T-cell (primary cell): ENCODE results near the gene COL10A1. TPM values are rescaled to one million over a fixed set of nuclear protein-coding genes. Genes with fewer than 3 reads are reported as not detected.

Experiments
- ATAC-seq, 4 experiments: fragments of 200-7000 bp in 3 of 4; fragments of 150-1000 bp in 1 of 4; cut with Tn5 transposase; replicated peaks in 1 of 4; 1 replicate in 3 of 4; 2 replicates in 1 of 4; pipeline ENCODE4 v1.10.0; 2021; ENCODE audit warnings: moderate library complexity in 3 of 4, mild to moderate bottlenecking in 2 of 4, moderate number of reproducible peaks in 1 of 4
- CTCF ChIA-PET, 2 donors: fragments of 300-600 bp; sonication (Branson Sonifier 250); formaldehyde crosslinking; loops; one replicate each; lab custom pipeline; 2022; ENCODE audit warnings: antibody characterized with exemption in 2 of 2; lab: Charles Lee
- POLR2A ChIA-PET, 2 donors: fragments of 300-600 bp; sonication (Branson Sonifier 250); formaldehyde crosslinking; loops; one replicate each; lab custom pipeline; 2022; ENCODE audit warnings: antibody characterized with exemption in 2 of 2; lab: Charles Lee
- DNase-seq, 35 experiments: peaks; one replicate each; pipeline versions ENCODE4 v3.0.0 to v3.0.0-alpha.2; 2013 to 2023
- H3K27ac ChIP-seq: one replicate; pipeline ENCODE4 v1.5.1; 2013; ENCODE audit warnings: low read length
- H3K27me3 ChIP-seq, 2 experiments: replicated peaks in 1 of 2; 1 replicate in 1 of 2; 2 replicates in 1 of 2; pipeline versions ENCODE4 v1.6.1 to v1.7.0; 2013; ENCODE audit warnings: low read length in 1 of 2, mixed read lengths in 1 of 2; ENCODE audit not compliant: control insufficient read depth in 2 of 2, insufficient read depth in 2 of 2; ENCODE audit errors: extremely low read depth in 1 of 2
- H3K36me3 ChIP-seq, 2 donors: 1 replicate in 1 of 2; 2 replicates in 1 of 2; pipeline versions ENCODE4 v1.6.1 to v1.7.0; 2013; ENCODE audit warnings: low read length in 1 of 2; ENCODE audit not compliant: control insufficient read depth in 2 of 2, insufficient read depth in 1 of 2; ENCODE audit errors: extremely low read depth in 1 of 2
- H3K4me1 ChIP-seq, 2 experiments: 1 replicate in 1 of 2; 2 replicates in 1 of 2; pipeline versions ENCODE4 v1.6.1 to v1.7.0; 2013; ENCODE audit warnings: low read length in 2 of 2, mixed read lengths in 1 of 2; ENCODE audit not compliant: insufficient read depth in 2 of 2, control insufficient read depth in 1 of 2; ENCODE audit errors: extremely low read depth in 1 of 2
- H3K4me3 ChIP-seq, 2 donors: 1 replicate in 1 of 2; 2 replicates in 1 of 2; pipeline versions ENCODE4 v1.5.1 to v1.7.0; 2013; ENCODE audit warnings: mild to moderate bottlenecking in 2 of 2, low read length in 1 of 2, moderate library complexity in 1 of 2; ENCODE audit not compliant: control insufficient read depth in 1 of 2; ENCODE audit errors: extremely low read depth in 1 of 2
- H3K9me3 ChIP-seq: 2 replicates; pipeline ENCODE4 v1.7.0; 2013
- H3K27ac Mint-ChIP-seq, 2 donors: one replicate each; pipeline ENCODE4 v1.8.0; 2020 to 2021; ENCODE audit warnings: mild to moderate bottlenecking in 2 of 2, mixed read lengths in 2 of 2
- H3K27me3 Mint-ChIP-seq, 2 donors: one replicate each; pipeline ENCODE4 v1.8.0; 2021 to 2022; ENCODE audit warnings: mixed read lengths in 2 of 2
- H3K36me3 Mint-ChIP-seq: one replicate; pipeline ENCODE4 v1.8.0; 2021; ENCODE audit warnings: mixed read lengths
- H3K4me1 Mint-ChIP-seq, 3 donors: one replicate each; pipeline ENCODE4 v1.8.0; 2020 to 2022; ENCODE audit warnings: mixed read lengths in 3 of 3, mild to moderate bottlenecking in 1 of 3
- H3K4me3 Mint-ChIP-seq, 3 donors: one replicate each; pipeline ENCODE4 v1.8.0; 2020 to 2022; ENCODE audit warnings: mild to moderate bottlenecking in 3 of 3, mixed read lengths in 3 of 3, moderate library complexity in 3 of 3
- H3K9me3 Mint-ChIP-seq, 3 donors: one replicate each; pipeline ENCODE4 v1.8.0; 2020 to 2022; ENCODE audit warnings: mixed read lengths in 3 of 3
- WGBS: methylation state at CpG from one replicate; pipeline ENCODE4 v1.1.5; 2013; ENCODE audit warnings: missing lambda C conversion rate; ENCODE audit not compliant: insufficient coverage; 5-methylcytosine and 5-hydroxymethylcytosine counted together
- total RNA-seq, 35 experiments: library from RNA in 6 of 35; stranded (reverse) in 6 of 35; fragments of 120-200 nt in 1 of 35; gene quantifications; one replicate each; pipeline versions ENCODE4 v1.2.1 to v1.2.4 and lab custom pipeline; 2013 to 2026

Gene COL10A1
- total RNA-seq, 5 donors from 2014 or later (not counting 1 experiment from before 2014, with no cell fraction given), result not detected

- no peak for ATAC-seq
- no peak overlapping the region for H3K4me3 ChIP-seq
- Mint-ChIP-seq H3K4me1 (peaks cover 2 to 15% (median 10%) of the 10 kb centered on the region in 3 donors), H3K4me3 (no peak overlapping the region), H3K9me3 (peaks cover 4 to 36% (median 6%) of the 10 kb centered on the region in 3 donors), H3K27ac (no peak overlapping the region), H3K36me3 (peaks cover 72% of the 10 kb centered on the region), H3K27me3 (no peaks in the 10 kb centered on the region)
- no peaks in the 10 kb centered on the region for H3K4me1 ChIP-seq
- no peaks in the 10 kb centered on the region for H3K36me3 ChIP-seq
- no peak for DNase-seq
- ChIA-PET POLR2A (no interaction called here), CTCF (no interaction called here)
- no peak overlapping the region for H3K27ac ChIP-seq
- no peaks in the 10 kb centered on the region for H3K9me3 ChIP-seq
- WGBS, result no CpG with 5 or more reads among the region's 1 CpG
- H3K27me3 ChIP-seq, result no peaks in the 10 kb centered on the region
Measured at GRCh38 chr6:116166369-116166768, 40.4 kb upstream of the COL10A1 start.

- DNase-seq (no peak), ATAC-seq (no peak)
- Mint-ChIP-seq H3K4me3 (no peak overlapping the region), H3K36me3 (peaks cover 66% of the 10 kb centered on the region), H3K27me3 (no peaks in the 10 kb centered on the region), H3K4me1 (peaks cover 2 to 10% (median 10%) of the 10 kb centered on the region in 3 donors), H3K27ac (no peak overlapping the region), H3K9me3 (peaks cover 4 to 37% (median 6%) of the 10 kb centered on the region in 3 donors)
- CTCF ChIA-PET, result no interaction called here
- no peaks in the 10 kb centered on the region for H3K27me3 ChIP-seq
- no peak overlapping the region for H3K27ac ChIP-seq
- H3K36me3 ChIP-seq, result no peaks in the 10 kb centered on the region
- no peaks in the 10 kb centered on the region for H3K9me3 ChIP-seq
- POLR2A ChIA-PET, result no interaction called here
- H3K4me1 ChIP-seq, result no peaks in the 10 kb centered on the region
- H3K4me3 ChIP-seq, result no peak overlapping the region
- 100% methylated on average over 1 of the region's 1 CpG for WGBS
Measured at GRCh38 chr6:116165596-116165995, 39.7 kb upstream of the COL10A1 start.

GRCh38 chr6:116159782-116160524, 34.0 kb upstream of the COL10A1 start:
- no peak for ATAC-seq
- H3K36me3 Mint-ChIP-seq, result peaks cover 55% of the 10 kb centered on the region
- H3K9me3 ChIP-seq, result no peaks in the 10 kb centered on the region
- peaks cover 9 to 18% (median 14%) of the 10 kb centered on the region in 3 donors for H3K4me1 Mint-ChIP-seq
- no peak overlapping the region for H3K27ac ChIP-seq
- H3K4me1 ChIP-seq, result no peaks in the 10 kb centered on the region
- H3K27me3 Mint-ChIP-seq, result no peaks in the 10 kb centered on the region
- no peak overlapping the region for H3K4me3 Mint-ChIP-seq
- peaks cover 2 to 35% (median 4%) of the 10 kb centered on the region in 3 donors for H3K9me3 Mint-ChIP-seq
- H3K27me3 ChIP-seq, result no peaks in the 10 kb centered on the region
- POLR2A ChIA-PET, result no interaction called here
- CTCF ChIA-PET, result interaction anchor here in 1 of 2 donors (0.9 kb wide), 1 partner anchor 8 kb away, joined by 4 read pairs; no protein-coding TSS in a partner anchor
- DNase-seq, result no peak
- H3K27ac Mint-ChIP-seq, result no peak overlapping the region
- WGBS, result no CpG with 5 or more reads among the region's 3 CpGs
- H3K36me3 ChIP-seq, result no peaks in the 10 kb centered on the region
- no peak overlapping the region for H3K4me3 ChIP-seq

GRCh38 chr6:116158641-116159040, 32.7 kb upstream of the COL10A1 start:
- peaks cover 2 to 26% (median 4%) of the 10 kb centered on the region in 3 donors for H3K9me3 Mint-ChIP-seq
- ChIA-PET POLR2A (no interaction called here), CTCF (no interaction called here)
- Histone ChIP-seq H3K9me3 (no peaks in the 10 kb centered on the region), H3K36me3 (no peaks in the 10 kb centered on the region), H3K4me1 (no peaks in the 10 kb centered on the region), H3K27me3 (no peaks in the 10 kb centered on the region), H3K27ac (no peak overlapping the region), H3K4me3 (no peak overlapping the region)
- WGBS, result no CpG with 5 or more reads among the region's 3 CpGs
- H3K4me1 Mint-ChIP-seq, result peaks cover 7 to 17% (median 16%) of the 10 kb centered on the region in 3 donors
- peaks cover 46% of the 10 kb centered on the region for H3K36me3 Mint-ChIP-seq
- H3K27me3 Mint-ChIP-seq, result no peaks in the 10 kb centered on the region
- H3K27ac Mint-ChIP-seq, result no peak overlapping the region
- no peak overlapping the region for H3K4me3 Mint-ChIP-seq
- no peak for DNase-seq
- no peak for ATAC-seq

- Histone ChIP-seq H3K27me3 (no peaks in the 10 kb centered on the region), H3K36me3 (no peaks in the 10 kb centered on the region), H3K4me3 (no peak overlapping the region), H3K27ac (no peak overlapping the region), H3K4me1 (no peaks in the 10 kb centered on the region), H3K9me3 (no peaks in the 10 kb centered on the region)
- no peak for ATAC-seq
- CTCF ChIA-PET, result no interaction called here
- Mint-ChIP-seq H3K27me3 (no peaks in the 10 kb centered on the region), H3K4me1 (peaks cover 0 to 18% (median 12%) of the 10 kb centered on the region in 3 donors), H3K9me3 (peaks cover 0 to 16% (median 2%) of the 10 kb centered on the region in 3 donors), H3K36me3 (peaks cover 36% of the 10 kb centered on the region), H3K27ac (no peak overlapping the region), H3K4me3 (no peak overlapping the region)
- POLR2A ChIA-PET, result interaction anchor here in 1 of 2 donors (0.5 kb wide), 1 partner anchor 81 kb away, joined by 12 read pairs; no protein-coding TSS in a partner anchor
- DNase-seq, result no peak
- no CpG with 5 or more reads among the region's 1 CpG for WGBS
Measured at GRCh38 chr6:116157391-116157790, 31.5 kb upstream of the COL10A1 start.

- no peaks in the 10 kb centered on the region for H3K27me3 ChIP-seq
- Mint-ChIP-seq H3K4me3 (no peak overlapping the region), H3K27me3 (no peaks in the 10 kb centered on the region), H3K4me1 (peaks cover 0 to 18% (median 10%) of the 10 kb centered on the region in 3 donors), H3K9me3 (peaks cover 0 to 10% (median 2%) of the 10 kb centered on the region in 3 donors), H3K27ac (no peak overlapping the region), H3K36me3 (peaks cover 30% of the 10 kb centered on the region)
- POLR2A ChIA-PET, result no interaction called here
- no peak overlapping the region for H3K27ac ChIP-seq
- H3K36me3 ChIP-seq, result no peaks in the 10 kb centered on the region
- H3K9me3 ChIP-seq, result no peaks in the 10 kb centered on the region
- no CpG with 5 or more reads among the region's 7 CpGs for WGBS
- H3K4me3 ChIP-seq, result no peak overlapping the region
- DNase-seq, result no peak
- CTCF ChIA-PET, result no interaction called here
- ATAC-seq, result no peak
- H3K4me1 ChIP-seq, result no peaks in the 10 kb centered on the region
Measured at GRCh38 chr6:116156405-116157326, 30.7 kb upstream of the COL10A1 start.
